ENCODE data around the gene DDX31. TPM values are rescaled to one million over a fixed set of nuclear protein-coding genes. Genes with fewer than 3 reads are reported as not detected.

Gene DDX31
- total RNA-seq, 2 donors from 2014 or later: 13.9 to 16.7 TPM

GRCh38 chr9:132548751-132549640 lies 120.8 kb downstream of the DDX31 start:
- Mint-ChIP-seq H3K9me3 (no peaks in the 10 kb centered on the region), H3K27me3 (ENCODE audit: low read depth) (peaks cover 6% of the 10 kb centered on the region), H3K4me3 (no peak overlapping the region), H3K27ac (no peak overlapping the region), H3K36me3 (ENCODE audit: insufficient read depth in 2 of 2) (no peaks in the 10 kb centered on the region), H3K4me1 (ENCODE audit: low read depth) (no peaks in the 10 kb centered on the region)
- ATAC-seq (replicated peaks in 1 of 2) (no peak), DNase-seq (no peak)

GRCh38 chr9:132547976-132548730 lies 121.6 kb downstream of the DDX31 start:
- H3K27me3 Mint-ChIP-seq (ENCODE audit: low read depth): peaks cover 6% of the 10 kb centered on the region
- DNase-seq (no peak), ATAC-seq (replicated peaks in 1 of 2) (no peak)
- no peaks in the 10 kb centered on the region for H3K36me3 Mint-ChIP-seq (ENCODE audit: insufficient read depth in 2 of 2)
- H3K4me3 Mint-ChIP-seq: no peak overlapping the region
- H3K27ac Mint-ChIP-seq: no peak overlapping the region
- H3K4me1 Mint-ChIP-seq (ENCODE audit: low read depth): no peaks in the 10 kb centered on the region
- no peaks in the 10 kb centered on the region for H3K9me3 Mint-ChIP-seq

- peaks cover 6% of the 10 kb centered on the region for H3K27me3 Mint-ChIP-seq (ENCODE audit: low read depth)
- DNase-seq (no peak), ATAC-seq (replicated peaks in 1 of 2) (no peak)
- H3K4me1 Mint-ChIP-seq (ENCODE audit: low read depth): no peaks in the 10 kb centered on the region
- H3K9me3 Mint-ChIP-seq: no peaks in the 10 kb centered on the region
- H3K36me3 Mint-ChIP-seq (ENCODE audit: insufficient read depth in 2 of 2): no peaks in the 10 kb centered on the region
- H3K27ac Mint-ChIP-seq: no peak overlapping the region
- no peak overlapping the region for H3K4me3 Mint-ChIP-seq
Measured at GRCh38 chr9:132547436-132547835, 122.3 kb downstream of the DDX31 start.

GRCh38 chr9:132547052-132547431 lies 122.7 kb downstream of the DDX31 start:
- no peak for DNase-seq
- H3K27ac Mint-ChIP-seq: no peak overlapping the region
- no peaks in the 10 kb centered on the region for H3K36me3 Mint-ChIP-seq (ENCODE audit: insufficient read depth in 2 of 2)

GRCh38 chr9:132546148-132547051 lies 123.4 kb downstream of the DDX31 start:
- ATAC-seq (replicated peaks in 1 of 2) (no peak), DNase-seq (no peak)
- H3K9me3 Mint-ChIP-seq: no peaks in the 10 kb centered on the region
- H3K4me3 Mint-ChIP-seq: peak overlapping the region; percentile 27 to 39
- no peaks in the 10 kb centered on the region for H3K4me1 Mint-ChIP-seq (ENCODE audit: low read depth)
- H3K27me3 Mint-ChIP-seq (ENCODE audit: low read depth): peaks cover 6% of the 10 kb centered on the region
- H3K36me3 Mint-ChIP-seq (ENCODE audit: insufficient read depth in 2 of 2): no peaks in the 10 kb centered on the region
- no peak overlapping the region for H3K27ac Mint-ChIP-seq

More at GRCh38 chr9:132547052-132547431, 122.7 kb downstream of the DDX31 start:
- Mint-ChIP-seq H3K27me3 (ENCODE audit: low read depth) (peaks cover 6% of the 10 kb centered on the region), H3K4me3 (no peak overlapping the region), H3K9me3 (no peaks in the 10 kb centered on the region), H3K4me1 (ENCODE audit: low read depth) (no peaks in the 10 kb centered on the region)
- ATAC-seq (replicated peaks in 1 of 2): no peak

- DNase-seq (no peak), ATAC-seq (replicated peaks in 1 of 2) (no peak)
- H3K27me3 Mint-ChIP-seq (ENCODE audit: low read depth): peaks cover 6% of the 10 kb centered on the region
- no peaks in the 10 kb centered on the region for H3K36me3 Mint-ChIP-seq (ENCODE audit: insufficient read depth in 2 of 2)
- no peaks in the 10 kb centered on the region for H3K4me1 Mint-ChIP-seq (ENCODE audit: low read depth)
- no peak overlapping the region for H3K4me3 Mint-ChIP-seq
- no peak overlapping the region for H3K27ac Mint-ChIP-seq
- no peaks in the 10 kb centered on the region for H3K9me3 Mint-ChIP-seq
Measured at GRCh38 chr9:132545578-132545977, 124.2 kb downstream of the DDX31 start.

- H3K4me1 Mint-ChIP-seq (ENCODE audit: low read depth): no peaks in the 10 kb centered on the region
- ATAC-seq (replicated peaks in 1 of 2) (no peak), DNase-seq (no peak)
- no peaks in the 10 kb centered on the region for H3K9me3 Mint-ChIP-seq
- peaks cover 6% of the 10 kb centered on the region for H3K27me3 Mint-ChIP-seq (ENCODE audit: low read depth)
- no peaks in the 10 kb centered on the region for H3K36me3 Mint-ChIP-seq (ENCODE audit: insufficient read depth in 2 of 2)
- no peak overlapping the region for H3K4me3 Mint-ChIP-seq
- H3K27ac Mint-ChIP-seq: no peak overlapping the region
Measured at GRCh38 chr9:132543960-132544359, 125.8 kb downstream of the DDX31 start.

- Mint-ChIP-seq H3K4me3 (no peak overlapping the region), H3K4me1 (ENCODE audit: low read depth) (no peaks in the 10 kb centered on the region), H3K9me3 (no peaks in the 10 kb centered on the region), H3K27ac (no peak overlapping the region), H3K36me3 (ENCODE audit: insufficient read depth in 2 of 2) (no peaks in the 10 kb centered on the region), H3K27me3 (ENCODE audit: low read depth) (peaks cover 6% of the 10 kb centered on the region)
- DNase-seq (no peak), ATAC-seq (replicated peaks in 1 of 2) (no peak)
Measured at GRCh38 chr9:132543251-132543650, 126.5 kb downstream of the DDX31 start.

Other genes with a start within 250 kb of the DDX31 start
- gene BARHL1, start 87.4 kb downstream of the DDX31 start, total RNA-seq: not detected
- 10 to 100 TPM; 13.8 to 16.0 TPM for gene GTF3C4, start 481 bp upstream of the DDX31 start, total RNA-seq
- under 1 TPM; 0.24 to 0.63 TPM for gene AK8, start 208.3 kb upstream of the DDX31 start, total RNA-seq
- 1 to 10 TPM; 5.2 to 5.8 TPM for gene SPACA9, start 208.9 kb upstream of the DDX31 start, total RNA-seq

Data from activated T-cell treated with anti-CD3 and anti-CD28 coated beads, Interleukin-2, amount 50 U/mL, for 72 hours (primary cell).